Adrenal gland (tissue), 5 donors: Measurements from ENCODE around the gene PIANP.

Experiments used
- POLR2A ChIP-seq, 2 donors: fragments of 450-650 bp; IDR thresholded peaks; one replicate each; pipeline ENCODE4 v1.6.1; 2017; ENCODE audit warnings: antibody characterized with exemption in 2 of 2, mild to moderate bottlenecking in 2 of 2, moderate library complexity in 1 of 2
- TF ChIP-seq, protein P1 (sequence below), 6 experiments: fragments of 450-650 bp in 4 of 6; fragments of 200-600 bp in 2 of 6; sonication (generic) in 1 of 6; IDR thresholded peaks; 1 replicate in 5 of 6; 2 replicates in 1 of 6; pipeline versions ENCODE4 v1.5.1 to v1.8.0; 2016 to 2021; ENCODE audit warnings: antibody characterized with exemption in 6 of 6, mild to moderate bottlenecking in 2 of 6, moderate library complexity in 1 of 6
- donor health status: DM: no; HTN: no; CAD: no.

DNA sequence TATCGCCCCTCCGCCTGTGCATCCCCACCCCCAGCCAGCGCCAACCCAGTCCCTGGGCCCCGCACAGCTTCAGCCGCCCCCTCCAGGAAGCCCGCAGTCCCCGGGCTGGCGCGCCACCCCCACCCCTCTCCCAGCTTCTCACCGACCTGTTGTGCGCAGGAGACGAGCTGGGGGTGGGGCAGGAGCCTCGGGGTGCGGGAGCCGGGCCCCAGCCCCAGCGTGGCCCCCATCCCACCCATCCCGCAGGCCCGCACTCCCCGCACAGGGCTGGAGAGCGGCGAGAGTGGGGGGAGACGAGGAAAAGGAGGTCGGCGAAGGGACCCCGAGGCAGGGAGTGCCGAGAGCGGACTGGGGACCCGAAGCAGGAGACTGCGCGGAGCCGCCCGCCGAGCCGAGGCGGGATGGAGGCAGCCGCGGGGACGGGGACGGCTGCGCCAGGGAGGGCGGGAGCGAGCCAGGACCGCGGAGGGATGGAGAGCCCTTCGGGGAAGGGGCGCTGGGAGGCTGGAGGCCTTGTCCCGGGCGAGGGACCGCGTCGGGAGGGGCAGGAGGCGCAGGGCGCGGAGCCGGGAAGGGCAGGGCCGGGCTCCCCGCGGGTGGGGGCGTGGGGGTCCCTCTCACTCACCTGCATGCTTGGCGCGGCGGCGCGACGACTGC, 498 bp downstream of the PIANP start:
- TF ChIP-seq POLR2A (IDR thresholded peaks at IDR 0.05) = no peak
- TF ChIP-seq, protein P1, sequence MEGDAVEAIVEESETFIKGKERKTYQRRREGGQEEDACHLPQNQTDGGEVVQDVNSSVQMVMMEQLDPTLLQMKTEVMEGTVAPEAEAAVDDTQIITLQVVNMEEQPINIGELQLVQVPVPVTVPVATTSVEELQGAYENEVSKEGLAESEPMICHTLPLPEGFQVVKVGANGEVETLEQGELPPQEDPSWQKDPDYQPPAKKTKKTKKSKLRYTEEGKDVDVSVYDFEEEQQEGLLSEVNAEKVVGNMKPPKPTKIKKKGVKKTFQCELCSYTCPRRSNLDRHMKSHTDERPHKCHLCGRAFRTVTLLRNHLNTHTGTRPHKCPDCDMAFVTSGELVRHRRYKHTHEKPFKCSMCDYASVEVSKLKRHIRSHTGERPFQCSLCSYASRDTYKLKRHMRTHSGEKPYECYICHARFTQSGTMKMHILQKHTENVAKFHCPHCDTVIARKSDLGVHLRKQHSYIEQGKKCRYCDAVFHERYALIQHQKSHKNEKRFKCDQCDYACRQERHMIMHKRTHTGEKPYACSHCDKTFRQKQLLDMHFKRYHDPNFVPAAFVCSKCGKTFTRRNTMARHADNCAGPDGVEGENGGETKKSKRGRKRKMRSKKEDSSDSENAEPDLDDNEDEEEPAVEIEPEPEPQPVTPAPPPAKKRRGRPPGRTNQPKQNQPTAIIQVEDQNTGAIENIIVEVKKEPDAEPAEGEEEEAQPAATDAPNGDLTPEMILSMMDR (IDR thresholded peaks at IDR 0.05) = no peak
